Hematopoietic multipotent progenitor cell treated with erythropoietin and hydrocortisone succinate and interleukin-3 and kit ligand, for 8 days (in vitro differentiated cells): ENCODE measurements around the gene LRRC27.

ENCODE experiments used
- DNase-seq: peaks from one replicate; pipeline ENCODE4 v3.0.0-alpha.2; 2015

LRRC27 gene

DNA sequence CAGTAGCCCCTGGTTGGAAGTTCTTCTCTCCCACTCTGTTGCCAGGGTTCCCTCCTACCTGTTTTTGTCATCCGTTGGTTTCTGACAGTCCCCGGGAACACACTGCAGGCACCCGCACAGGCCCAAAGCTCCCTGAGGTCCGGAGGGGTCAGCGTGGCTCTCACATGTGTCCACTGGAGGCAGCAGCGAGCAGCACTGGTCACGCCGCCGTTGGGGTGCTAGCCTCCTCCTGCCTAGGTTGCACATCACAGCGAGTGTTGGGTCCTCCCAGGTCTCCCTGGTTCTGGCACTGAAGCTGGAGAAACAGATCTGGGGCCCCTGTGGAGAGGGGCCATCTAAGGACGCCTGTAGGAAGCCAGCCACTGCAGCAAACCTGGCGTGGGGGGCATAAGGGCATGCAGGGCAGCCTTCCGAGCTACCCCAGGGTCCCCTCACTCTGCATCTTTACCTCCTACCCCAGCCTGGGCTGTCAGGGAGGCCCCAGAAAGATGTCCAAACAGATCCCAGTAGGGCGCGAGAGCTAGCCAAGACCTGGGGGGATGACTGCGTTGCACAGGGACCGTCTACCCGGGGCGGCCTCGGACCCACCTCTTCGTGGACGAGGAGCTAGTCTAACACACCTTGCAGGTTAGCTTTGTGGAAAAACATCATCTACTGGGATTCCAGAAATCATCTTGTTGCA lies 28.9 kb downstream of the LRRC27 start:
- DNase-seq, result peak; percentile 47

DNA sequence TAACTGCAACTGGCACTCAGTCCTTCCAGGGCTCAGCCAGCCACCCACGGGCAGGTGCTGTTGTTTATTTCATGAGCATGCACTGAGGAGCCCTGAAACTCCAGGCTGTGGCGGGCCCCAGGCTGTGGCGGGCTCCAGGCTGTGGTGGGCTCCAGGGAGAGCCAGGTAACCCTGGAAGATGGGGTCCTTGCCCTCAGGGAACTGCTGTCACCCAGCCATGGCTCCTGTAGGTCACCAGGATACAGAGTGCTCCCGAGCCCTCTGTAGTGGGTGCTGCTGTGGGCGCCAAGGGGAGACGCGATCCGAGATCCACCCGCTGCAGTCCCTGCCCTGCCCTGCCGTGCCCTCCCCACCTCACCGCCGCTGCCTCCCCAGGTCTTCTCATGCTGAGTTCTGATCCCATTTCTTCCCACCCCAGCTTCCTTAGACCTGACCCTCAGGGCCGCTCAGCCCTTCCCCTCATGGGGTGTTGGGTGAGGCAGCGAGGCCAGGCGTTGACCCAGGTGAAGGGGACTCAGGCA lies 29.6 kb downstream of the LRRC27 start:
- DNase-seq, result no peak

DNA sequence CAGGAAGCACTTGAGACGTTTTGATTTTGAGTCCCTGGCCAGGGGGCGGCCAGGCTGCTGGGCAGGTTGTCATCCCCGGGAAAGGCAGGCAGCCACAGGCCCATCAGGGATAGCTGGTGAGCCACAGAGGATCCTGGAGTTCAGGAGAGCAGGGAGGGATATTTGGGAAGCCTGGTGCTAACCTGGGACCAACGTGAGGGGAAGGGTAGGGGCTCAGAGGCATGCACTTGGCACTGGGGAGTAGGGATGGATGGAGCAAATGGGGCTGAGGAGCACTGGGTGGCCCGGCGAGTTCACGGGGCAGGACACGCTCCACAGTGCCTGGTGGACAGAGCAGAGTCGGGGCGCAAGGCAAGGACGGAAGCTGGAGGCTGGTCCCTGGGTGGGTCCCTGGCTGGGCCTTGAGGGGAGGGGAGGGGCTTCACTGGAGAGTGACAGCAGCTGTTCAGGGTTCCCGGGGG lies 30.2 kb downstream of the LRRC27 start:
- DNase-seq, result no peak

DNA sequence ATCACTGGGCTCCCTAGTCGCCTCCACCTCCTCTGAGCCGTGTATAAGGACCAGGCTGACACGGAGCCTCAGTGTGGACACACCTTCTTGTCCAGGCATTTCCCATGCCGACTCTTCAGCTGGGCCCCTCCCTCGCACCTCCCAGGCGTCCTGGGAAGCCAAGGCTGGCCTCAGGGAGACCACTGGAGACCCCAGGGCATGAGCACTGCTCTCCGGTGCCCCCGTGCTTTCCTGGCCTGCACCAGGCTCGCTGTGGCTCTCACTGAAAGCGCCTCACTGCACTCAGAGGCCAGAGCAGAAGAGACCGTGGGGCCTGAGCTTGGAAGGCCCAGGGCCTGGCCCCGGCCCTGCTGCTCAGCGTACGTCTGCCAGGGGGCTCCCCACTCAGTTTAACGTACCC lies 31.4 kb downstream of the LRRC27 start:
- DNase-seq, result no peak

DNA sequence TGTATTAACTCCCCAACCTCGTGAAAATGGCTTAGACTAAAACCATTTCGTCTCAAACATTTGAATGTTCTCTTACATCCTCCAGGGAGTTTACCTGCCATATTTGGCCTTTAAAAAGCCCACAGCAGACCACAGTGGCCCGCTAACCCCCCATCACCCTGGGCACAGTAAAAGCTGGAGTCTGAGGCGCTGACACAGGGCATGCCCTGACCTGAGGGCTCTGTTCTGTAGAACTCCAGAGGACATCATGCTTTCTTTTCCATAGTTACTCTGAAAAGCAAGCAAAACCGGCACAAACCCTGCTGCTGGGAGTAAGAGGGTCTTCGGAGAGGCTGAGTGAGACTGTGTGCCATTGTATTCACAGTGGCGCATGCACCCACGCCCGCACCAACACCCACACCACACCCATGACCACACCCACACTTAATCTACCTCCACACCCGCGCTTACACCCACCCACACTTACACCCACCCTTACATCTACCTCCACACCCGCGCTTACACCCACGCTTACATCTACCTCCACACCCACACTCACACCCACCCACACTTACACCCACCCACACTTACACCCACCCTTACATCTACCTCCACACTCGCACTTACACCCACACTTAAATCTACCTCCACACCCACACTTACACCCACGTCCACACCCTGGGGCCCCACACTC lies 32.1 kb downstream of the LRRC27 start:
- no peak for DNase-seq

DNA sequence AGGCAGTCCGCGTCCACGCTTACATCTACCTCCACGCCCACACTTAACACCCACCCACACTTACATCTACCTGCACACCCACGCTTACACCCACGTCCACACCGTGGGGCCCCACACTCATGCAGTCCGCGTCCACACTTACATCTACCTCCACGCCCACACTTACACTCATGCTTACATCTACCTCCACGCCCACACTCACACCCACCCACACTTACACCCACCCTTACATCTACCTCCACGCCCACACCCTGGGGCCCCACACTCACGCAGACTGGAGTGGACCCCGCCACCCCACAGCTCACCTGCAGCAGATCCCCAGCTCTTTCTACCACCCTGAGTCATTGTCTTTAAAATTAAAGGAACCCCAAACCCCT lies 32.6 kb downstream of the LRRC27 start:
- no peak for DNase-seq

DNA sequence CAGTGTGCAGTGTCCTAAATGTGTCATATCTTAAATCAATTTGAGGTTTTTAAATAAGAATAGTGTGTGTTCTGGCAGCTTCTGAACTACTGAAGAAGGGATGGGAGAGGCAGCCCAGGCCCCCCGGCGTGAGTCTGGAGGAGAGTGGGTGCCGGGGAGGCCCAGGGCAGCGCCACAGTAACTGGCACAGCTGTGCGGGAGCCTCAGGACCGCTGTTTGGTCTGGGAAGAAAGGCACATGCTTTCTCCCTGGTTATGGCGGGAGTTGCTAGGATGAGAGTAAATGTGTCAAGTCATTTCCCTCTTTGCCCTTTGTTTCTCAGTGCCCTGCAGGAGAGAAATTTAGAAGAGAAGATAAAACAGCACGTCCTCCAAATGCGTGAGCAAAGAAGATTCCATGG lies 33.1 kb downstream of the LRRC27 start:
- no peak for DNase-seq

DNA sequence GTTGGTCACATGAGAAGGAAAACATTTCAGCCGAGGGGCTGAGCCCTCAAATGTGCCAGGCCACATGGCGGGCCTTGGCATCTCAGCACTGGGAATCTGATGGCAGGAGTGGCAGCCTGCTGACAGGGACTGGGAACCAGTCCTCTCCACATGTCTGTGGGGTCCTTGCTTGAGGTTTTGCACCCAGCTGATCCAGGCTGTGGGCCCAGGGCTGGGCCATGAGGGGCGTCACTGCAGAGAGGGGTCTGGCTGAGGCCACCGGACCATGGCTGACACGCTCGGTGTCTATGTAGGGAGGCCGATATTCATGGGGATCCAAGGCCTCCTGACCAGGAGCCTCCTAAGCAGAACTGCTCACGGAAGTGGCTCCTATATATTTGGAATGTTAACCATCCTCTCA lies 34.0 kb downstream of the LRRC27 start:
- no peak for DNase-seq

DNA sequence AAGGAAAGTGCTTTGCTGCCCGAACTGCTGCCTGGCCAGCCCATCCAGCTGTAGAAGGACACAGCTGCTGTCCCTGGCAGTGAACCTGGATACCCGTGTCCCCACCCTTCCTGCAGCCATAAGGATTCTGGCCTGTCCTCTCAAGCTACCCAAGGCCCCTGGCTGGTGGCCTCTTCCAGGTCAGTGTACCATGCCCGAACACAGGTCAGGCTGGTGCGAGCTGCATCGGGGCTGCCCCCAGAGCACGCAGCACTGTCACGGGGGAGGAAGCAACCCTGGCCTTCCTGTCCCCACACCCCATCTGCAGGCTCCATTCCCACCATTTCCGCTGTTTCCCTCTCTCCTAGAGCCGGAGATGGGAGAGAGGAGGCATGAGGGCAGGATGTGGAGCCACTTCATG lies 34.5 kb downstream of the LRRC27 start:
- no peak for DNase-seq

DNA sequence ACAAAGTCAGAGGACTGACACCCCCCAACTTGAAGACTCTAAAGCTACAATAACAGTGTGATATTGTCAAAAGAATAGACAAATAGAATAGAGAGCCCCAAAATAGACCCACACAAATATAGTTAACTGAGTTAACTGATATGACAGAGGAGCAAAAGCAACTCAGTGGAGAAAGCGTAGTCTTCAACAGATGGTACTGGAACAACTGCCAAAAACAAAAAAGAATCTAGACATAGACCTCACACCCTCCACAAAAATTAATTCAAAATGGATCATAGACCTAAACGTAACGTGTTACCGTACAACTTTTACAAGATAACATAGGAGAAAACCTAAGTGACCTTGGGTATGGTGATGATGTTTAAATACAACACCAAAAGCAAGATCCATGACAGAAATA lies 36.4 kb downstream of the LRRC27 start:
- no peak for DNase-seq

DNA sequence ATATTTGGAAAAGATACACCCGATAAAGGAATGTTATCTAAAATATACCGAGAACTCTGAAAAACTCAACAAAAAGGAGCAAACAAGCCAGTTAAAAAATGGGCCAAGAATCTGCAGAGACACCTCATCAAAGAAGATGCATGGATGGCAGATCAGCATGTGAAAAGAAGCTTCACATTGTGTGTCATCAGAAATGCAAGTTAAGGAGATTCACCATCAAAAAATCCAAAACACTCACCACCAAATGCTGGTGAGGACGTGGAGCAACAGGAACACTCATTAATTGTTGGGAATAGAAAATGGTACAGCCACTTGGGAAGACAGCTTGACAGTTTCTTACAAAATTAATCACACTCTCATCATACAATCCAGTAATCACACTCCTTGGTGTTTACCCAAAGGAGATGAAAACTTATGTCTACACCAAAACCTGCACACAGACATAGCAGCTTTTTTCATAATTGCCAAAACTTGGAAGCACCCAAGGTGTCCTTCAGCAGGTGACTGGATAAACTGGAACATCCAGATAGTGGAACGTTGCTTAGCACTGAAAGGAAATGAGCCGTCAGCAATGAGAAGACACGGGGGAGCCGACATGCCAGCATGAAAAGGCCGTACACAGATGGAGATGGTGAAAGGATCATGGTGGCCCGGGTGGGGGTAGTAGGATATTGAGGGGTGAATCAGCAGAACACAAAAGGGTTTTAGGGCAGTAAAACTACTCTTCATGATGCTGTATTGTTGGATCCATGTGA lies 37.1 kb downstream of the LRRC27 start:
- no peak for DNase-seq

DNA sequence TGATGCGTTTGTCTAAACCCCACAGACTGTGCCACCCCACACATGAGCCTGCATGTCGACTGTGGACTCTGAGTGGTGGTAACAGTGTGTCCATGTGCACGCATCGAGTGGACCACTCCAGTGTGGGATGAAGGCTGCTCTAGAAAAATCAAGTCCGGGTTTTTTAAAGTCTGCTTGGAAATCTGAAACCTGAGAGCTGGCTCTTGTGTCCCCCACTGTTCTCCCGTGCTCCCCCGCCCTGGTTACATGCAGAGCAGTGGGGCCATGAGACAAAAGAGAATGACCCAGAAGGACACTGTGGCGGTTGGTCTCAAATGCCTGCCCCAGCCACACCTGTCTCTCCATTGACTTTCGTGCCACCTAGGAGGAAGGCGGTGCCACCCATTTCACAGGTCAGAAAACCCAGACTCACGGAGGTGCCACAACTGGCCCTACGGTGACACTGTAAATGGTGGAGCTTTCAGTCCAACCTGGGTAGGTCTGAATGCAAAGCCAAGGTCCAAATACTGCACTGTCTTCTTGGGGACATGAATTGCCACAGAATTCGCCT lies 37.7 kb downstream of the LRRC27 start:
- no peak for DNase-seq

DNA sequence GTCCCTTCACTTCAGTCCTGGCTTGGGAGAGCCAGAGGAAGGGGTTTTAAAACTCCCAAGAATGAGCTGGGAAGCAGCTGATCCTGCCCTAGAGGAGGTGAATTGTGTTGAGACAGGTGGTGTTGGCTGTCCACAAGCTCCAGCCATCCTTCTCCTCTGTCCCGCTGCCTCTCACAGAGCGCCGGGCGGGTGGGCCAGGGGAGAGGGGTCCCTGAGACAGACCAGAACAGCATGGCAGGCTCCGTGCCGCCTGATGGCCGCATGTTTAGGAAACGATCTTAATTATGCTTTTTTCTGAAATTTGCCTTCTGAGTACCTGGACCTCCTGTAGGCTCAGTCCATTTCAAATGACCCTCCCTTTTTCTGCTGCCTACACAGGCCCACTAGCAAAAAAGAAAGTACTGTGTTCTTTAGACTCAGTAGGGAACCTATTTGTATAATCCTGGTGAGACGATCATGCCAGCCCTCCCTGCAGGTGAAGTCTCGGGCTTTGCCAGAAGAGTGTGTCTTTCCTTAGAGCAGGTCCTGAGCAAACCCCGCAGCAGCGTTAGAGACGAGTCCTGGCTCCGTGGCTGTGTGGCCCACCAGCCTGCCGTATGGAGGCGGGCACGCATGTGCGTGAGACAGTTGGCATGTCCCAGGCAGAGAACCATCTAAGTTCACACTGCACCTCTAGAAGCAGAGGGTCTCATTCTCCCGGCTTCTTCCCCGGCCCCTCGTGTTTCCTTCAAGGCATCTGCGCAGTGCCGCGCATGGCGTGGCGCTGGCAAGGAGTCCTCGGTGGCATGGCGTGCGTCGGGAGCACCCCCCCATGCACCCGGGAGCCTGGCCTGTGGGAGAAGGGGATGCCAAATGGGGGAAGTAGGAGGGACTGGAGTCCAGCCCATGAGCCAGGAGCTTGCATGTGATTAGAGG lies 38.7 kb downstream of the LRRC27 start:
- no peak for DNase-seq

DNA sequence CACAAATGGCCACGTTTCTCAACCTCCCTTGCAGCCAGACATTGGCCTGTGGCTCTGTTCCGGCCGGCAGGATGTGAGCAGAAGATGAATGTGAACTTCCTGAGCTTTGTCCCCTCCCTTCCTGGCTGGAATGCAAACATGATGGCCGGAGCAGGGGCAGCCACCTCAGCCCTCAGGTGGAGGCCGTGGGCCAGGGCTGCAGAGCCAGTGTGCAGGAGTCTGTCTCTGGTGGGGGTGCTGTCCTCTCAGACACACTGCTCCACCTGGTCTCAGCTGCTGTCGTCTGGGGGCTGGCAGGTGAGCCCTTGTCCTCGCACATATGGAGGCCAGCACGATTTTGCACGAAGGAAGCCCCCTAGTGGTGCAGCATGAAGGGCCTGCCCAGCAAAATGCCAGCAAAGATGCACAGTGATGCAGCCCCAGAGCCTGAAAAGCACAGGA lies 39.7 kb downstream of the LRRC27 start:
- no peak for DNase-seq

DNA sequence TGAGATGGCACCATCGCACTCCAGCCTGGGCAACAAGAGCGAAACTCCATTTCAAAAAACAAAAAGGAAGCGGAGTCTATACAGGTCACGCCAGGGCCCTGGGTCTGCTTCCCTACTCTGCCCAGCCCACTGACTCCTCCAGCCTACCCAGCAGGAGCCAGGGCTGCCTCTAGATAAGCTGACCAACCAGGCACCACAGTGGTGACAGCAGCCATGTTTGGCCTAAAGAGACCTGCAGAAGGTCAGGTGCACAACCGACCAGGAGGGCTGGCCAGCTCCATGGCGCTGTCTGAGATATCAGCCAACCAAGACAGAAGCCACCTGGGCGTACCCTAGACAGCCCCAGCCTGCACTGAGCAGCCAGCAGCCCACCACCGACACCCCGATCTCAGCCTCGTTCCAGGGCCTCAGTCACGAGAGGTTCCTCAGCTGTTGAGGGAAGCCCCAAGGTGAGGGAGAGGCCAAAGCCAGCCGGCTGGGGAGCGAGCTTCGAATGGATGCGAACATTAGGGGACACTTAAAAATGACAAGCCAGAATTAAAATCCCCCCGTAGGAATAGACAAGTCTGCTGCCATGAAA lies 40.6 kb downstream of the LRRC27 start:
- no peak for DNase-seq

DNA sequence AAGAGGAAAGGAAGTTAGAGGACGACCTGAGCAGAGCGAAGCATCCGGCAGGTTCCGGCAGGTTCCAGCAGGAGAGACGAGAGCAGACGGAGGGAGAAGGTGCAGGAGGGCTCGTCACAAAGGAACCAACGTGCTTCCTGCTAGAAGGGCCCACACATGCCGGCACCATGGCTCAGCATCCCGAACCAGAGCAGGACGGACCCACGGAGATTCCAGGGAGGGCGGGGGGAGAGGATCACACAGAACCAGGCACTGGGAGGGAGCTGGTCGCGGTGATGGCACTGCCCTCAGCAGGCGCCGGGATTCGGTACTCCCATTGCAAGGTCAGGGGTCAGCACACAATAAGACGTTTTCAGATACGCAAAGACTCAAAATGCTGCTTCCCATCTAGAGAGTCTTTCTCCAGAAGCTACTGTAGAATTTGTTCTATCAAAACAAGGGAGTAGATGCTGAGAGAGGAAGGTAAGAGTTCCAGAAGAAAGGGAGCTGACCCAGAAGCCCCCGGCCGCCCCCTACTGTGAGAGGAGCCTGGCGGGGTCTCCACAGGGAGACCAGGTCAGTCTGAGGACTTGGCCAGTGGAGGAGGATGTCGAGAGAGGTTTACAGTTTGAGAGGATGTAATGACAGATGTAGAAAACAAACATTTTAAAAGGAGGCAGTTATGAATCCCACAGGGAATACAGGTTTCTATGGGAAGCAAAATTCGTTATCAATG lies 41.4 kb downstream of the LRRC27 start:
- DNase-seq, result no peak

DNA sequence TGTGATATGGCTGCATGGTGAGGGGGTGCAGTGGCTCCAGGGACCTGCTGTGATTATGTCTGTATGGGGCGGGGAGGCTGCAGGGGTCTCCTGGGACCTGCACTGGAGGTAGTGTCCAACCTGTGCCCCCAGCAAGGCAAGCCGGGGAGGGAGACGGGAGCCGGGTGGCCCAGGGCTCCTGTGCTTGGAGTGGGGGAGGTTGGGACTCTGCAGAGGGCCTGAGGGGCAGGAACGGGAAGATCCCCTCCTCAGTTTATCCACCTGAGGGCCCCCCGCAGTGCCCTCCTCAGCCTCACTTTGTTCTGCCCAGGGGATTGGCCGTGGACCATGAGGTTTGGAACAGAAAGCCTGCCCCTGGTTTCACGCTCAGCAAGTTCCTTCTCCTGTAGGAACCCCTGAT lies 42.2 kb downstream of the LRRC27 start:
- no peak for DNase-seq

DNA sequence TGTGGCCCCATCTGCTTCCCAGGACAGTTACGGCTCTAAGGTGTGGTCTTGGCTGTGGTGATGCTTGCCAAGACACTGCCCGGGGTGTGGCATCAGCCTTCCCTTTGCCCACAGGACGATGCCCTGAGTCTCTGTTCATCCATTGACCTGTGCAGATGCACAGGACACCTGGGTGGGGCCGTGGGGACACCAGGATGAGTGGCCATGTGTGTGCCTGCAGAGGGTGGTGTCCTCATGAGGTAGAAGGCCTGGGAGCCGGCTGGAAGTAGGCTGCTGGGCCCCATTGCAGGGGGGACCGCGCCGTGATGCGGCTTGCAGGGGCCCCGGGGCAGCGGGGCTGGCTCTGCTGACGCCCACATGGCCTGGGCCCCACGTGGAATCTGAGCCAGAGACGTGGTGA lies 42.6 kb downstream of the LRRC27 start:
- DNase-seq, result no peak

DNA sequence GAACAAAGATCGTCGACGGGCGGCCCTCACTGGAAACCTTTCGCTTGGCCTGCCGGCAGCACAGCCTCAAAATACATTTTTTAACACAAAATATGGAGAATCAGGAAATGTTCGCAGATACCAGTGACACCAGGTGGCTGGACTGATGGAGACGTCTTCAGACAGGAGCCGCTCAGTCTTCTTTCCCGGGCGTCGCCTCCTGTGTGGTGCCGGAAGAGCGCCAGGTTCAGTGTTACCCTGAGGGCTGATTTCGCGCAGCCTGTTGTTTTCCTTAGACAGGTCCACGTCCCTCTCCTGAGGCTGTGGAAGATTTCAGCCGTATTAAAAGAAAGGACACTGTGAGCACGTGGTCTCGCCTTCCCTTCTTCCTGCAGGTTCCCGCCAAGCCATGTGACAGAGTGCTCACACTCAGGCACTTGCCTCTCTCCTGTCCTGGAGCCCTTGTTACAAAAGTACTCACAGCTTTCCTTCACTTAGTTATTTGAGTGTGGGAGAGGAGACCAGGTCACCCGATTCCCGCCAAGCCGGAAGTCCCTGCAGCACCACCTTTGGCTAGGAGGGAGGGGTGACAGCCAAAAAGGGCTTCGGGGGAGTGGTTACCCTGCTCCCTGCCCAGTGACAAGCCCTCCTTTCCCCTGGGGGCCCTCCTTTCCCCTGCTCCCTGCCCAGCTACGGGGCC lies 43.3 kb downstream of the LRRC27 start:
- DNase-seq, result no peak

DNA sequence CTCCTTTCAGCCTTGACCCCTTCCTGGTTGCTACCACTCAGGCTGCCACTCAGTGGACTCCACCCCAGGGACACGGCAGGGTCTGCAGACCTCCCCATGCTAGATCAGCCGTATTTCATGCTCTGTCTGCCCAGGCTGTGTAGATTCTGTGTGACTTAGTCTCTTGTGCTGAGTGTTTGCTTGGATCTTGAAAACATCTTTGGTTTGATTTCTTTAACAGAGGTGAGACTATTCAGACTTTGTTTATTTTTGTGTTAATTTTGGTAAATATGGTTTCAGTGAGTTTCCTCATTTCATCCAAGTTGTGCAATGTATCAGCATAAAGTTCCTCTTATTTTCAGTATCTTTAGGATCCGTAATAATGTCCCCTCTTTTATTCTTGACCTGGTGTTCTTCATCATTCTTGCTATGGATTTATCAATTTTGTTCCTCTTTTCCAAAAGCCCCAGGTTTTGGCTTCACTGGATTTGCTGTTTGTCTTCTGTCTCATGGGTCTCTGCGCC lies 43.9 kb downstream of the LRRC27 start:
- no peak for DNase-seq
